ENCODE measurements around the gene FOXM1.

The FOXM1 gene

DNA sequence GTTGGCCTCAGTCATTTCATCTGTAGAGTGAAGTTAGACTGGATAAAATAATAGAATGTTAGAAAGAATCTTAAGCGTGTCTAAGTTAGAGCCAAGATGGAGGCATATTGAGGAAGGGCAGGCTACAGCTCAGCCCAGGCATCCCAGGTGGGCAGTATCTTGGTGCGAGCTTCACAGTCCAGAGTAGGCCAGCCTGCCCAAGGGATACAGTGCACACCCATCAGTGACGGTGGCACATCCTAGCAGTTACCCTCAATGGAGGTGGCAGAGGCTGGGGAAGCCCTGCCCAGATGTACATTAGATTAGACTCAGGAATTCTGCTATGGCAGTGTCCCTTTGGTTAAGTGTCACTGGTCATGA is 35.2 kb upstream of the FOXM1 start:
- DNase-seq (ENCODE audit: low read depth), result no peak
- TF ChIP-seq, protein P1, sequence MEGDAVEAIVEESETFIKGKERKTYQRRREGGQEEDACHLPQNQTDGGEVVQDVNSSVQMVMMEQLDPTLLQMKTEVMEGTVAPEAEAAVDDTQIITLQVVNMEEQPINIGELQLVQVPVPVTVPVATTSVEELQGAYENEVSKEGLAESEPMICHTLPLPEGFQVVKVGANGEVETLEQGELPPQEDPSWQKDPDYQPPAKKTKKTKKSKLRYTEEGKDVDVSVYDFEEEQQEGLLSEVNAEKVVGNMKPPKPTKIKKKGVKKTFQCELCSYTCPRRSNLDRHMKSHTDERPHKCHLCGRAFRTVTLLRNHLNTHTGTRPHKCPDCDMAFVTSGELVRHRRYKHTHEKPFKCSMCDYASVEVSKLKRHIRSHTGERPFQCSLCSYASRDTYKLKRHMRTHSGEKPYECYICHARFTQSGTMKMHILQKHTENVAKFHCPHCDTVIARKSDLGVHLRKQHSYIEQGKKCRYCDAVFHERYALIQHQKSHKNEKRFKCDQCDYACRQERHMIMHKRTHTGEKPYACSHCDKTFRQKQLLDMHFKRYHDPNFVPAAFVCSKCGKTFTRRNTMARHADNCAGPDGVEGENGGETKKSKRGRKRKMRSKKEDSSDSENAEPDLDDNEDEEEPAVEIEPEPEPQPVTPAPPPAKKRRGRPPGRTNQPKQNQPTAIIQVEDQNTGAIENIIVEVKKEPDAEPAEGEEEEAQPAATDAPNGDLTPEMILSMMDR (IDR thresholded peaks at IDR 0.05; ENCODE audit: low read length, missing control alignments), result no peak
- H3K4me3 ChIP-seq (replicated peaks; ENCODE audit: low read depth, low read length), result no peak overlapping the region

DNA sequence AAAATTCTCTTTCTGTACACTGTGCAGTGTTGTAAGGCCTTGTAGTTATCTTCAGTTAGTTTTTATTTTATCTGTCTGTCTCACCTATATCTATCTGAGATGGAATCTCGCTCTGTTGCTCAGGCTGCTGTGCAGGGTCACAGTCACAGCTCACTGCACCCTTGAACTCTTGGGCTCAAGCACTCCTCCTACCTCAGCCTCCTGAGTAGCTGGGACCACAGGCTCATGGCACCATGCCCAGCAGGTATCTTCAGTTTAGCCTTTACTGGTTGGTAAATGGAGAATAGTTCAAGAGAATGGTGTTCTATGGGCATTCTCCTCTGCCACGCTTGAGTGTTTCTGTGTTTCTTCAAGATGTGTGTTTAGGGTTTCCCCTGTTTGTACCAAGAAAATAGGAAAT is 27.3 kb upstream of the FOXM1 start:
- H3K4me3 ChIP-seq (replicated peaks; ENCODE audit: low read depth, low read length), result no peak overlapping the region
- TF ChIP-seq, protein P1 (IDR thresholded peaks at IDR 0.05; ENCODE audit: low read length, missing control alignments), result no peak
- no peak for DNase-seq (ENCODE audit: low read depth)

DNA sequence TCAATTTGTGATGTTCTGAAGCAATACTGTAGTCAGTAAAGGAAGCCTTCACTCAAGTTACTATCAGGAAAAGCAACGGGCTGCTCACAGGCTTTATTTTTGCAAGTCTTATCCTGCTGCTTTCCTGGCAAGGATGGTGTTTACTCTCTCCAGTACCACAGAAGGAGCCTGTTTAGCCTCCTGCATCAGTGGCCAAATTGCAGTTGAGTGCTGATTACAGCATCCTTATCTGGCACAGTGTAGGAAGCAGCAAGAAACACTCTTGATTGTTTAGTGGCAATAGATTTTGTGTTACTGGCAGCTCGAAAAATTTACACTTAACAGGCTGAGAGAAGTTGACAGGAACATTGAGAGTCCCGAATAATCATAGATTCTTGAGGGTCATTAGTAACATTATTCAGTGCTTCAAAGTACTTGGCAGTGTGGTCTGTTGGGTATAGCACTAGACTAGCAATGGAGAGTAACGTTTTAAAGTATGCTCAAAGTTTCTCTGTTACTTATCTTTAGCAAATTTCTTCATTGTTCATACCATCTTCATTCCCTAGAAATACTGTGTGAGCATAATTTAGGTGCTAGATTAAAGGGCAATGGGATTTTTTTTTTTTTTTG is 25.4 kb upstream of the FOXM1 start:
- TF ChIP-seq, protein P1 (IDR thresholded peaks at IDR 0.05; ENCODE audit: low read length, missing control alignments), result no peak

DNA sequence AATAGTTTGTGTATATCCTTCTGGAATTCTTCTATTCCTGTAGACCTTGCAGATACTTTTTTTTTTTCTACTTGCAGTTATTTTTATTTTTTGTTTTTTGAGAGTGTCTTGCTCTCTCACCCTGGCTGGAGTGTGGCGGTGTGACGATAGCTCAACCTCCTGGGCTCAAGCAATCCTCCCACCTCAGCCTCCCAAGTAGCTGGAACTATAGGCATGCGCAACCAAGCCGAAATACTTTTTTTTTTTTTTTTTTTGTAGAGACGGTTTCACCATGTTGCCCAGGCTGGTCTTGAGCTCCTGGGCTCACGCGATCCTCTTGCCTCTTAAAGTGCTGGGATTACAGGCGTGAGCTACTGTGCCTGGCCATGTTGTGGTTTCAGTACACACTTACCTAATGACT is 23.7 kb upstream of the FOXM1 start:
- TF ChIP-seq, protein P1 (IDR thresholded peaks at IDR 0.05; ENCODE audit: low read length, missing control alignments), result no peak
- no peak overlapping the region for H3K4me3 ChIP-seq (replicated peaks; ENCODE audit: low read depth, low read length)
- DNase-seq (ENCODE audit: low read depth), result no peak

More for the DNA sequence above, 25.4 kb upstream of the FOXM1 start:
- H3K4me3 ChIP-seq (replicated peaks; ENCODE audit: low read depth, low read length), result no peak overlapping the region
- peak; percentile 67 for DNase-seq (ENCODE audit: low read depth)

DNA sequence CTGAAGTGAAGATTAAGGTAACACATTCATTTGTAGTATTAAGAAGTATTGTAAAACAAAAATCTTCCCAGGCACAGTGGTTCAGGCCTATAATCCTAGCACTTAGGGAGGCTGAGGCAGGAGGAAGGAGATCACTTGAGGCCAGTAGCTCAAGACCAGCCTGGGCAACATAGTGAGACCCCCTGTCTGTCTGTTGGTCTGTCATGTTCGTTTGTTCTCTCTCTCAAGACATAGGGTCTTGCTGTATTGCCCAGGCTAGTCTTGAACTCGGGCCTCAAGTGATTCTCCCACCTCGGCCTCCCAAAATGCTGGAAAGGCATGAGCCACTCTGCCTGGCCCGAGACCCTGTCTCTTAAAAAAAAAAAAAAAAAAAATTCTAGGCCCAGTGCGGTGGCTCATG is 20.4 kb upstream of the FOXM1 start:
- DNase-seq (ENCODE audit: low read depth), result no peak
- TF ChIP-seq, protein P1 (IDR thresholded peaks at IDR 0.05; ENCODE audit: low read length, missing control alignments), result no peak
- no peak overlapping the region for H3K4me3 ChIP-seq (replicated peaks; ENCODE audit: low read depth, low read length)

DNA sequence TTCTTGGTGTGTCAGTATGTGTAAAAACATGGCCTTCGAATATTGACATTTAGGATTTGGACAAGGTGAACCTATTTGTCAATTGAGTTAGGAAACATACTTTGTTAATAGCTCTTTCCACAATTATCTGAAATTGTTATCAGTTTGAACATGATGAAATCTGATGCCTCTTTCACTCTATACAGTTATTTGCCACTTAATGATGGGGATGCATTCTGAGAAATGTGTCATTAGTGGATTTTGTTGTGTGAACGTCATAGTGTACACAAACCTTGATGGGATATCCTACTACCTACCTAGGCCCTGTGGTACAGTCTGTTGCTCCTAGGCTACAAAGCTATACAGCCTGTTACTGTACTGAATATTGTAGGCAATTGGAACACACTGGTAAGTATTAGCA is 18.5 kb upstream of the FOXM1 start:
- DNase-seq (ENCODE audit: low read depth), result no peak
- TF ChIP-seq, protein P1 (IDR thresholded peaks at IDR 0.05; ENCODE audit: low read length, missing control alignments), result no peak

DNA sequence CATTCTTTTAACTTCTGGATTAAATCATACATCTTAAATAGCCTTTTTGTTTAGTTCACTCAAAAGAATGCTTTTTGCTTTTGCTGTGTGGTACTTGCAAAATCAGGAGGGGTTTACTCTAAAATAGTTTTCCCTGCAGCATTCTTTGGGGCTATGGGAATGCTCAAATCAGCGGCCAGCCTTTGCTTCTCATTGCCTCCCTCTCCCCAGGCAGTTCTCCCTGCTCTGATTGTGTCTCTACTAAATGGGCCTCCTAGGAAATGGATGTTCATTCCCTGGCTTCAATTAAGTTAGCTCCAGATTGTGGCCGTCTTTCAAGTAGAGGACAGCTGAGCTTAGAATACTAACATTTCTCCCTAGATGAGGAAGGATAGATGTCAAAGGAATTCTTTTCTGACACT is 18.1 kb upstream of the FOXM1 start:
- H3K4me3 ChIP-seq (replicated peaks; ENCODE audit: low read depth, low read length), result no peak overlapping the region
- TF ChIP-seq, protein P1 (IDR thresholded peaks at IDR 0.05; ENCODE audit: low read length, missing control alignments), result no peak
- no peak for DNase-seq (ENCODE audit: low read depth)

More for the DNA sequence above, 18.5 kb upstream of the FOXM1 start:
- no peak overlapping the region for H3K4me3 ChIP-seq (replicated peaks; ENCODE audit: low read depth, low read length)

Measured in fibroblast of pulmonary artery (primary cell).